Hippocampal formation (tissue), 2 donors: Measurements from ENCODE around the gene DZIP1.
"Not testable (repeated sequence)": the region's sequence is repeated elsewhere in the genome, so short reads cannot be mapped to it uniquely, and the experiment has no call there.

ENCODE experiments used
- DNase-seq, 2 donors: peaks; one replicate each; lab custom pipeline; 2025; lab: John Stamatoyannopoulos, UW

Gene DZIP1, protein sequence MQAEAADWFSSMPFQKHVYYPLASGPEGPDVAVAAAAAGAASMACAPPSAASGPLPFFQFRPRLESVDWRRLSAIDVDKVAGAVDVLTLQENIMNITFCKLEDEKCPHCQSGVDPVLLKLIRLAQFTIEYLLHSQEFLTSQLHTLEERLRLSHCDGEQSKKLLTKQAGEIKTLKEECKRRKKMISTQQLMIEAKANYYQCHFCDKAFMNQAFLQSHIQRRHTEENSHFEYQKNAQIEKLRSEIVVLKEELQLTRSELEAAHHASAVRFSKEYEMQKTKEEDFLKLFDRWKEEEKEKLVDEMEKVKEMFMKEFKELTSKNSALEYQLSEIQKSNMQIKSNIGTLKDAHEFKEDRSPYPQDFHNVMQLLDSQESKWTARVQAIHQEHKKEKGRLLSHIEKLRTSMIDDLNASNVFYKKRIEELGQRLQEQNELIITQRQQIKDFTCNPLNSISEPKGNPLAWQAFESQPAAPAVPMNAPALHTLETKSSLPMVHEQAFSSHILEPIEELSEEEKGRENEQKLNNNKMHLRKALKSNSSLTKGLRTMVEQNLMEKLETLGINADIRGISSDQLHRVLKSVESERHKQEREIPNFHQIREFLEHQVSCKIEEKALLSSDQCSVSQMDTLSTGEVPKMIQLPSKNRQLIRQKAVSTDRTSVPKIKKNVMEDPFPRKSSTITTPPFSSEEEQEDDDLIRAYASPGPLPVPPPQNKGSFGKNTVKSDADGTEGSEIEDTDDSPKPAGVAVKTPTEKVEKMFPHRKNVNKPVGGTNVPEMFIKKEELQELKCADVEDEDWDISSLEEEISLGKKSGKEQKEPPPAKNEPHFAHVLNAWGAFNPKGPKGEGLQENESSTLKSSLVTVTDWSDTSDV

DNA sequence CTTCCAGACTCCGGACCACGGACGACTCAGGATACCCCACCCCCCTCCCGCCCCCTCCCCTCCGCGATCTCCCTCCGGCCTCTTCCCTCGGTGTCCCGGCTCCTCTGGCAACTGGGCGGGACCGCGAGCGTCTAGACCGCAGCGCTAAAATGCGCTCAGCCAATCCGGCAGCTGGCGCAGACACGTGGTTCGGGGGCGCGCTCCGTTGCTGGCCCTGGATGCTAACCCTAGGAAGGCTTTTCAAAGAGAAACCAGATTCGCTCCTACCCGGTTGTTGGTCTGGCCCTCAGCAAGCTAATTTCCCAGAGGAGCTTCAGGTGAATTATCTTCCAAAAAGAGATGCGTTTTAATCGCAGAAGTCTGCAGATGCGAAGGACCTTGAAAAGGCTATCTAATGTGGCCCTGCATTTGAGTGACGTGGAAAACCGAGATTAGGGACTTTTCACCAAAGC, at the start of gene DZIP1:
TSS of gene DZIP1 (minus strand) at position 106 of the 452 bp plus-strand sequence. CDS start 2,677 bp downstream, outside the sequence.
- peak; percentile 50 to 64 for DNase-seq

DNA sequence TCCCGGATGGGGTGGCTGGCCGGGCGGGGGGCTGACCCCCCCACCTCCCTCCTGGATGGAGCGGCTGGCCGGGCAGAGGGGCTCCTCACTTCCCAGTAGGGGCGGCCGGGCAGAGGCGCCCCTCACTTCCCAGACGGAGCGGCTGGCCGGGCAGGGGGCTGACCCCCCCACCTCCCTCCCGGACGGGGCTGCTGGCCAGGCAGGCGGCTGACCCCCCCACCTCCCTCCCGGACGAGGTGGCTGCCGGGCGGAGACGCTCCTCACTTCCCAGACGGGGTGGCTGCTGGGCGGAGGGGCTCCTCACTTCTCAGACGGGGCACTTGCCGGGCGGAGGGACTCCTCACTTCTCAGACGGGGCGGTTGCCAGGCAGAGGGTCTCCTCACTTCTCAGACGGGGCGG, 46.5 kb upstream of the DZIP1 start:
- not testable (repeated sequence) for DNase-seq

DNA sequence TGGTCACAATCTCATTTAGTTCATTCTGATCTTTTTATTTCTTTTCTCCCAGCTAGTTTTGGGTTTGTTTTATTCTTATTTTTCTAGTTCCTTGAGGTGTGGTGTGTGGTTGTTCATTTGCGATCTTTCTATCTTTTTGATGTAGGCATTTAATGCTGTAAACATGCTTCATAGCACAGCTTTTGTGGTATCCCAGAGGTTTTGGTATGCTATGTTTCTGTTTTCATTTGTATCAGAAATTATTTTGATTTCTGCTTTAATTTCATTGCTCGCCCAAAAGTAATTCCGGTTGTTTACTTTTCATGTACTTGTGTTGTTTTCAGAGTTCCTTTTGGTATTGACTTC, 45.0 kb upstream of the DZIP1 start:
- no peak for DNase-seq

DNA sequence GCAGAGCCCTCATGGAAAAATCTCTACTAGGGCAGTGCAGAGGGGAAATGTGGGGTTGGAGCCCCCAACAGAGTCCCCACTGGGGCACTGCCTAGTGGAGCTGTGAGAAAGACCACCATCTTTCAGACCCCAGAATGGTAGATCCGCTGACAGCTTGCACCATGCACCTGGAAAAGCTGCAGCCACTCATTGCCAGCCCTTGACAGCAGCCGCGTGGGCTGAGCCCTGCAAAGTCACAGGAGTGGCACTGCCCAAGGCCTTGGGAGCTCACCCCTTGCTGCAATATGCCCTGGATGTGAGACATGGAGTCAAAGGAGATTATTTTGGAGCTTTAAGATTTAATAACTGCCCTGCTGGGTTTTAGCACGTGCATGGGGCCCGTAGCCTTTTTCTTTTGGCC, 40.5 kb upstream of the DZIP1 start:
- not testable (repeated sequence) for DNase-seq

- DNase-seq = no peak
Measured at GRCh38 chr13:95684418-95684817, 39.9 kb upstream of the DZIP1 start.

GRCh38 chr13:95679722-95680121, 35.2 kb upstream of the DZIP1 start:
- no peak for DNase-seq

- no peak for DNase-seq
Measured at GRCh38 chr13:95678967-95679366, 34.5 kb upstream of the DZIP1 start.

- DNase-seq = peak in 1 of 2 donors; percentile 46
Measured at GRCh38 chr13:95677564-95678266, 33.2 kb upstream of the DZIP1 start.

- DNase-seq = peak; percentile 97 to 99
Measured at GRCh38 chr13:95676762-95677563, 32.5 kb upstream of the DZIP1 start, which contains the start of gene DNAJC3. Gene DNAJC3, plus strand, starts transcription at chr13:95677139. Its CDS starts 117 bp downstream, at chr13:95677256.

GRCh38 chr13:95676105-95676761, 31.7 kb upstream of the DZIP1 start:
- peak in 1 of 2 donors; percentile 39 for DNase-seq

GRCh38 chr13:95671597-95671996, 27.1 kb upstream of the DZIP1 start:
- DNase-seq = no peak

- DNase-seq = not testable (repeated sequence)
Measured at GRCh38 chr13:95667235-95667634, 22.7 kb upstream of the DZIP1 start.

- DNase-seq = no peak
Measured at GRCh38 chr13:95660981-95661581, 16.6 kb upstream of the DZIP1 start.

- DNase-seq = no peak
Measured at GRCh38 chr13:95659500-95659899, 15.0 kb upstream of the DZIP1 start.

GRCh38 chr13:95656386-95657015, 12.0 kb upstream of the DZIP1 start:
- DNase-seq = no peak

GRCh38 chr13:95652821-95653220, 8.3 kb upstream of the DZIP1 start:
- no peak for DNase-seq

- no peak for DNase-seq
Measured at GRCh38 chr13:95652244-95652764, 7.8 kb upstream of the DZIP1 start.

DNA sequence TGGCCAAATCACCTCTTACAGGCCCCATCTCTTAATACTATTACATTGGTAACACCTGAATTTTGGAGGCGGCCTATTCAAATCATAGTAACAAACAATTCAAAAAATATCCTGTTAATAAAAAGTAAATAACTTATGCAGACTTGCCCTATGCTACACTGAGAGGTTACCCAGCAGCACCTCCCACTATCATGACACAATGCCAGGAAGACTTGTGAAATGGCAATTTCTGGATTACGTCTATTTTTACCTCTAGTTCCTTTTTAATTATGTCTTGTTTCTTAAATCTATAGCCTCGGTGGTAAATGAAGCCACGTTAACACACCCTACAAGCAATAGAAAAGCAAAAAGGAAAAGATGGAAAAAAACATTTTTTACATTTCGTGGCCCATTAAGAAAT, 6.2 kb upstream of the DZIP1 start:
- DNase-seq = no peak

GRCh38 chr13:95647321-95647720, 2.8 kb upstream of the DZIP1 start:
- DNase-seq = no peak
